ENCODE results near the gene SPINK2. TPM values are rescaled to one million over a fixed set of nuclear protein-coding genes. Genes with fewer than 3 reads are reported as not detected.
A peak's percentile ranks its signal among the peaks of the same experiment; 100 is the strongest.

SPINK2 gene
- total RNA-seq, 1 donor from 2014 or later = not detected

- DNase-seq (ENCODE audit: low spot score) = peak; percentile 83
- ATAC-seq = peak; percentile 100
These were observed 21.4 kb downstream of the SPINK2 start for GRCh38 chr4:56799824-56800756.

GRCh38 chr4:56799161-56799759 lies 22.2 kb downstream of the SPINK2 start:
- peak; percentile 14 for ATAC-seq
- no peak for DNase-seq (ENCODE audit: low spot score)

GRCh38 chr4:56796211-56796610 lies 25.3 kb downstream of the SPINK2 start:
- DNase-seq (ENCODE audit: low spot score) = no peak
- no peak for ATAC-seq

GRCh38 chr4:56791316-56791715 lies 30.2 kb downstream of the SPINK2 start:
- ATAC-seq (no peak), DNase-seq (ENCODE audit: low spot score) (no peak)

GRCh38 chr4:56790691-56791091 lies 30.8 kb downstream of the SPINK2 start:
- DNase-seq (ENCODE audit: low spot score) = no peak
- no peak for ATAC-seq

GRCh38 chr4:56788081-56788480 lies 33.4 kb downstream of the SPINK2 start:
- ATAC-seq (no peak), DNase-seq (ENCODE audit: low spot score) (no peak)

- DNase-seq (ENCODE audit: low spot score) (no peak), ATAC-seq (peak; percentile 61)
These were observed 34.1 kb downstream of the SPINK2 start for GRCh38 chr4:56787380-56787779.

GRCh38 chr4:56786955-56787354 lies 34.5 kb downstream of the SPINK2 start:
- ATAC-seq (peak; percentile 76), DNase-seq (ENCODE audit: low spot score) (peak; percentile 49)

- ATAC-seq = no peak
- no peak for DNase-seq (ENCODE audit: low spot score)
These were observed 37.5 kb downstream of the SPINK2 start for GRCh38 chr4:56783986-56784385.

- no peak for ATAC-seq
- no peak for DNase-seq (ENCODE audit: low spot score)
These were observed 39.5 kb downstream of the SPINK2 start for GRCh38 chr4:56782019-56782418.

GRCh38 chr4:56773346-56773745 lies 48.2 kb downstream of the SPINK2 start:
- ATAC-seq = no peak
- DNase-seq (ENCODE audit: low spot score) = no peak

GRCh38 chr4:56772134-56772533 lies 49.4 kb downstream of the SPINK2 start:
- ATAC-seq = no peak
- DNase-seq (ENCODE audit: low spot score) = no peak

- ATAC-seq (no peak), DNase-seq (ENCODE audit: low spot score) (no peak)
These were observed 52.7 kb downstream of the SPINK2 start for GRCh38 chr4:56768763-56769162.

GRCh38 chr4:56768316-56768715 lies 53.2 kb downstream of the SPINK2 start:
- DNase-seq (ENCODE audit: low spot score) = no peak
- no peak for ATAC-seq

- no peak for DNase-seq (ENCODE audit: low spot score)
These were observed 53.9 kb downstream of the SPINK2 start for GRCh38 chr4:56767567-56767966.

GRCh38 chr4:56764775-56765174 lies 56.7 kb downstream of the SPINK2 start:
- DNase-seq (ENCODE audit: low spot score) (no peak), ATAC-seq (no peak)

More at GRCh38 chr4:56767567-56767966, 53.9 kb downstream of the SPINK2 start:
- no peak for ATAC-seq

GRCh38 chr4:56764223-56764622 lies 57.3 kb downstream of the SPINK2 start:
- no peak for DNase-seq (ENCODE audit: low spot score)
- ATAC-seq = no peak

- DNase-seq (ENCODE audit: low spot score) (no peak), ATAC-seq (no peak)
These were observed 58.8 kb downstream of the SPINK2 start for GRCh38 chr4:56762484-56763250.

GRCh38 chr4:56760183-56760582 lies 61.3 kb downstream of the SPINK2 start:
- no peak for DNase-seq (ENCODE audit: low spot score)
- ATAC-seq = no peak
